ENCODE measurements around the gene ADAMTS14.

DNA sequence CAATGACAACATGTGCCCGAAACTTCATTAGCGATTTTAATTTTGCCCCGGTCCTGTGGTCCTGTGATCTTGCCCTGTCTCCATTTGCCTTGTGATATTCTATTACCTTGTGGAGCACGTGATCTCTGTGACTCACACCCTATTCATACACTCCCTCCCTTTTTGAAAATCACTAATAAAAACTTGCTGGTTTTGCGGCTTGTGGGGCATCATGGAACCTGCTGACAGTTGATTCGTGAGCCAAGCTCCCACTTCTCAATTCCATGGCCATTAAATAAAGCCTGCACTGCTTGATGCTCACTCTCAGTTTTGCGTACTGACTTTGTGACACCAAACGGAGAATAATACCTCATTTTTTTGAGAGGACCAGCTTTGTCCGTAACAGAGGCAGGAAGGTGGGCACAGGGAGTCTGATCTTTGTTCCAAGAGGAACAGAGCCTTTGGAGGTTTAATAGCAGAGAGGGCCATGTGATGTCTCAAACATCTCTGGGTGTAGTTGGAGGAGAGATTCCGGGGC, 3.8 kb upstream of the ADAMTS14 start:
- TF ChIP-seq, protein P1, sequence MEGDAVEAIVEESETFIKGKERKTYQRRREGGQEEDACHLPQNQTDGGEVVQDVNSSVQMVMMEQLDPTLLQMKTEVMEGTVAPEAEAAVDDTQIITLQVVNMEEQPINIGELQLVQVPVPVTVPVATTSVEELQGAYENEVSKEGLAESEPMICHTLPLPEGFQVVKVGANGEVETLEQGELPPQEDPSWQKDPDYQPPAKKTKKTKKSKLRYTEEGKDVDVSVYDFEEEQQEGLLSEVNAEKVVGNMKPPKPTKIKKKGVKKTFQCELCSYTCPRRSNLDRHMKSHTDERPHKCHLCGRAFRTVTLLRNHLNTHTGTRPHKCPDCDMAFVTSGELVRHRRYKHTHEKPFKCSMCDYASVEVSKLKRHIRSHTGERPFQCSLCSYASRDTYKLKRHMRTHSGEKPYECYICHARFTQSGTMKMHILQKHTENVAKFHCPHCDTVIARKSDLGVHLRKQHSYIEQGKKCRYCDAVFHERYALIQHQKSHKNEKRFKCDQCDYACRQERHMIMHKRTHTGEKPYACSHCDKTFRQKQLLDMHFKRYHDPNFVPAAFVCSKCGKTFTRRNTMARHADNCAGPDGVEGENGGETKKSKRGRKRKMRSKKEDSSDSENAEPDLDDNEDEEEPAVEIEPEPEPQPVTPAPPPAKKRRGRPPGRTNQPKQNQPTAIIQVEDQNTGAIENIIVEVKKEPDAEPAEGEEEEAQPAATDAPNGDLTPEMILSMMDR (IDR thresholded peaks at IDR 0.05; ENCODE audit: low read depth, low read length): no peak
- TF ChIP-seq POLR2A (IDR thresholded peaks at IDR 0.05; ENCODE audit: extremely low read depth, insufficient read length) (no peak), MYC (IDR thresholded peaks at IDR 0.05; ENCODE audit: low read depth, low read length) (no peak)
- TF ChIP-seq, protein P2, sequence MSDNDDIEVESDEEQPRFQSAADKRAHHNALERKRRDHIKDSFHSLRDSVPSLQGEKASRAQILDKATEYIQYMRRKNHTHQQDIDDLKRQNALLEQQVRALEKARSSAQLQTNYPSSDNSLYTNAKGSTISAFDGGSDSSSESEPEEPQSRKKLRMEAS (IDR thresholded peaks at IDR 0.05; ENCODE audit: low read depth, low read length): 0 out of 2 replicates have a peak, but pooled peaks have one; percentile 22

All from NB4 (cell line).